A673 (cell line): ENCODE results near the gene SAP30BP.

Experiments used
- CTCF ChIP-seq: fragments of 300-800, 200-600 bp; sonication (generic); conservative IDR thresholded peaks from 2 replicates; pipeline ENCODE4 v1.5.1; 2017; ENCODE audit warnings: low read depth, mild to moderate bottlenecking, antibody characterized with exemption, low read length, moderate library complexity, mixed read lengths
- EZH2 ChIP-seq: fragments of 200-600 bp; sonication (generic); IDR thresholded peaks from 2 replicates; pipeline ENCODE4 v1.6.1; 2017; ENCODE audit warnings: borderline replicate concordance, low read depth, mild to moderate bottlenecking, mixed read lengths, antibody characterized with exemption, low read length; ENCODE audit not compliant: poor library complexity, severe bottlenecking

GRCh38 chr17:75731086-75731715 lies 64.1 kb downstream of the SAP30BP start:
- TF ChIP-seq CTCF (no peak), EZH2 (no peak)
